Fibroblast of lung (primary cell): ENCODE measurements around the gene WDR35.

Source experiments
- CTCF ChIP-seq, 2 donors: IDR thresholded peaks in 1 of 2; conservative IDR thresholded peaks in 1 of 2; 1 replicate in 1 of 2; 2 replicates in 1 of 2; pipeline ENCODE4 v1.5.1; 2011 to 2012; ENCODE audit warnings: low read length in 2 of 2, control low read depth in 1 of 2, inconsistent platforms in 1 of 2, low read depth in 1 of 2, mild to moderate bottlenecking in 1 of 2
- EZH2 ChIP-seq: IDR thresholded peaks from 2 replicates; pipeline ENCODE4 v1.5.1; 2012; ENCODE audit warnings: low read length, control low read depth, mild to moderate bottlenecking; ENCODE audit errors: missing control alignments

DNA sequence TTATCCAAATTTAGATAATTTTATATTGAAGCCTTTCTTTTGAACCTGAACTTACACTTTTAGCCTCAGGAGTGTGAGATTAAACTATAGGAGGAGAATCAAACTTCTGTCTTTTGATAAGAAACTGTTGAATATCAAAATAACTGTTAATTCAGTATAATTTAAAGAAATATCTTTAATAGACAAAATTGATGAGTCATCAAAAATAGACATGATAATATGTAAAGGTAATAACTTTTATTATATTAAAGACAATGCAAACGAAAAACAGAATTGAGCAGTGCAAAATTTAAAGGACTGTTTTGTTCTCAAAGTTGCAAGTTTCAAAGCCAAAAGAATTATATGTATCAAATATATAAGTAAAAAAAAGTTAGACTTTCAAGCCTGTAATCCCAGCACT is 2.0 kb upstream of the WDR35 start:
- TF ChIP-seq CTCF (conservative IDR thresholded peaks at IDR 0.05 in 1 of 2, IDR thresholded peaks at IDR 0.05 in 1 of 2; ENCODE audit: low read depth in 1 of 2, low read length in 2 of 2) (no peak), EZH2 (no peak)
